Stimulated activated naive CD4-positive, alpha-beta T cell (primary cell): Measurements from ENCODE around the gene CFAP74.
A peak's percentile ranks its signal among the peaks of the same experiment; 100 is the strongest.
"Not testable (repeated sequence)": the region's sequence is repeated elsewhere in the genome, so short reads cannot be mapped to it uniquely, and the experiment has no call there.

Experiments
- DNase-seq, 6 experiments: peaks; one replicate each; lab custom pipeline; 2025; lab: John Stamatoyannopoulos, UW

The CFAP74 gene

DNA sequence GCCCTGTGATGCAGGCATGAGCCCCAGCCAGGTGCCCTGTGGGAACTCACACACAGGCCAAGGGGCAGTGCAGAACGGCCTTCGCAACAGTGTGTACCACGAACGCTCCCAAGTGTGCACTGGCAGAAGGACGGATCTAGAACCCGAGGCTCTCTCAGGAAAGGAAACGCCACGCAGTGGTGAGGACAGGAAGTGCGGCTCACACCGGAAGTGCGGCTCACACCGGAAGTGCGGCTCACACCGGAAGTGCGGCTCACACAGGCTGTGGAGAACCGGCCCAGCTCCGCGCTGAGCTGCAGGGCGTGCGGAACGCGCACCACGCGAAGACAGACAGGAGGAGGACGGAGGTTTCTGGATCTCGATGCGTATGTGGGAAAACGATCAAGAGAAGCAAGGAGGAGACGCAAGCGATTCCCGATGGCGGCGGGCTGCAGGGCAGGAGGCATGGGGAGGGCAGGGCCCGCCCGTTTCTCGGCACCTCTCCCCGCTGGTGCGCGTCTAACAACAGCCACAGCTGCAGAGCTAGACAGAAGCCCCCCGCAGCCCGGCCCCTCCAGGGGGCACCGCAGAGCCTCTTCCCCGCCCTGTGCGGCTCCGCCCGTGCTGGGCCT, 48.6 kb downstream of the CFAP74 start:
- DNase-seq = no peak

DNA sequence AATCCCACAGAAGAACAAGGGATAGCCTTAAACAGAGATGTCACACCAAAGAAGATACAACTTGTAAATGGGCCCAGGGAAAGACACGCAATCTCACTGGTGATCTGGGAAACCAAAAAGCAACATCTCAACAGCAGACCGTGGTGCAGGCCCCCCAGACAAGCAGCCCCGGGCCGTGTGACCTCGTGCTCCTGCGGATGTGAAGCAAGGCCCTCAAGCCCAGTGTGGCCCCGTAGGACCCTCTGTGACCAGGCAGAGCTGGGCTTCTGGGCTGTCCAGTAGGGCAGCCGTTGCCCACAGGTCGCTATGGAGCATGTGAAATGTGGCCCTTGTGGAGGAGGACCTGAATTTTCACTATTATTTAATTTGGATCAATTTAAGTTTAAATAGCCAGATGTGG, 49.6 kb downstream of the CFAP74 start:
- no peak for DNase-seq

GRCh38 chr1:1950940-1951339, 52.6 kb downstream of the CFAP74 start:
- no peak for DNase-seq

- no peak for DNase-seq
Measured at GRCh38 chr1:1948783-1949182, 54.8 kb downstream of the CFAP74 start.

DNA sequence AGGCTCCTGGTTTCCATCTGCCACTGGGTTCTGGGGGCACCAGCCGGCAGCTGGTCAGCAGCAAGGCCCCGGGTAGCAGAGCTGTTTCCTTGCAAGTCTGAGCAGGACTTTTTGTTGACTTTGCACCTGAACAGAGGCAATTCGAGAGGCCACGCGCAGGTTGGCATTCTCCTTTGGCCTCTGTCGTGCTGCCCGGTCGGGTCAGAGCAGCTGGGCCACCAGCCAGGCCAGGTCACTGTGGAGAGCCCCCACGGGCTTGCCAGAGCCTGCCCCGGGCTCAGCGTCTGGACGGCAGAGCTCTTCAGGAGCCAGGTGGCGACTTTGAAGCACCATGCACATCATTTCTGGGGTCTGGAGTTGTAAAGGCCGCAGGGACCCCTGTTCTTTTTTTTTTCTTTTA, 56.1 kb downstream of the CFAP74 start:
- no peak for DNase-seq

GRCh38 chr1:1946540-1946939, 57.0 kb downstream of the CFAP74 start:
- DNase-seq = no peak

GRCh38 chr1:1945782-1946393, 57.7 kb downstream of the CFAP74 start:
- DNase-seq = no peak

DNA sequence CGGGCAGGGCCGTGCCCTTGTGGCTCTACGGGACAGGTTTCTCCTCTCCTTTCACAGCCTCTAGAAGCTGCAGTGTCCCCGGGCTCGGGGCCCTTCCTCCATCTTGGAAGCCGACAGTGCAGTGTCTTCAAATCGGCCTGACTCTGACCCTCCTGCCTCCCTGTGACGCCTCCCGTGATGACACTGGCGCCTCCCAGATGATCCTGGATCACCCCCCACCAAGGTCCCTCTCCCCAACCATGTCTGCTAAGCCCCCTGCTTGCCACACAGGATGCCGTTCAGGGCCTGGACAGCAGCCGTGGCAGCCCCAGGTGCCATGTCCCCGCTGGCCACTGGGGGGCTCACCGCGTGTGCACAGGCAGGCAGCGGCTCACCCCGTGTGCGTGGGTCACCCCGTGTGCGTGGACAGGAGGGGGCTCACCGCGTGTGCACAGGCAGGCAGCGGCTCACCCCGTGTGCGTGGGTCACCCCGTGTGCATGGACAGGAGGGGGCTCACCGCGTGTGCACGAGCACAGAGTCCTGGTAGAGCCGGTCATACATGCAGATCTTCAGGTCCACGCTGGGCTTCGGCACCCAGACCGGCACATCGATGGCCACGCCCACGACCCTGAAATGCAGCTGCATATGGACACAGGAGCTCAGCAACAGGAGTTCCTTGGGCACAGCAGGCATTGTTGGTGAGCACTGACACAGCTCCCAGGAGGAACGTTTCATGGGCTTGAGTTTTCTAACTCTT, 59.6 kb downstream of the CFAP74 start:
- DNase-seq = peak in 5 of 6 experiments; percentile 24 to 57 (median 57)

DNA sequence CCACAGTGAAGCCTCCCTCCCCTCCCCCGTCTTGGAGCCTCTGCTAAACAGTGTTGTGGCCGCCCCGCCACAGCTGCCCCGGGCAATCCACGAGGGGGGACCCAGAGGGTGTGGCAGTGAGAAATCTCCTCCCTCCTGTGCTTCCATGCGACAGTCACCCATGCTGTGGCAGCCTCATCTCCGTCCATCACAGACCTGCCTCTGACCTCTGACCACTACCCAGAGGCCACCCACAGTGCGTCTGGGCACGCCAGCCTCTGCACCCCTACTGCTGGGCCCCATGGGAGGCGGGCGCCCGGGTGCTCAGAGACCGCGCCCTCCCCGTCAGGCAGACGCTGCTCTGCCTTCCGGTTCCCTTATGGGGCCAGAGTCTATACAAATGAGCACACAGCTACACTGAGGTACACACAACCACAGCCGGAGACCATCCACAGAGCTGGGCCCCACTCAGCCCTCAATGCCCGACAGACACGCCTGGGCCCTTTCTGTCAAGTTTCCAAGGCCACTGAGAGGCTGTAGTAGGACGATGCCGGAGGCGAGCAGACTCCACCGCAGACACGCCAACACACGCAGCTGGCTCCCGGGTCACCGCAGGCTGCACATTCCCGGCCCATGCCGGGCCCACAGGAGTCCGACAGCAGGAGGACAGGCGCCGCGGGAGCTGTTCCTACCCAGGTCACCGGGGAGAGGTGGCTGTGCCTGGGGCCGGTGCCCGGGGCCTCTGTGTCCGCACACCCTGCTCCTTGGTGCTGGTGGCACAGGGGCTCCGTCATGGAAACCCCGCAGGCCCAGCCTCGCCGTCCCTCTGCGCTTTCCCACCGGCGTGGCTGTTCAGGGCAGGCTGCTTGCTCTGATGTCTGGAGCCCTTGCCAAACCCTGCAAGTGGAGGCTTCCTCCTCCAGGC, 60.6 kb downstream of the CFAP74 start:
- DNase-seq = no peak

GRCh38 chr1:1941868-1942752, 61.5 kb downstream of the CFAP74 start:
- no peak for DNase-seq

- no peak for DNase-seq
Measured at GRCh38 chr1:1941211-1941841, 62.3 kb downstream of the CFAP74 start.

- no peak for DNase-seq
Measured at GRCh38 chr1:1940123-1940425, 63.5 kb downstream of the CFAP74 start.

DNA sequence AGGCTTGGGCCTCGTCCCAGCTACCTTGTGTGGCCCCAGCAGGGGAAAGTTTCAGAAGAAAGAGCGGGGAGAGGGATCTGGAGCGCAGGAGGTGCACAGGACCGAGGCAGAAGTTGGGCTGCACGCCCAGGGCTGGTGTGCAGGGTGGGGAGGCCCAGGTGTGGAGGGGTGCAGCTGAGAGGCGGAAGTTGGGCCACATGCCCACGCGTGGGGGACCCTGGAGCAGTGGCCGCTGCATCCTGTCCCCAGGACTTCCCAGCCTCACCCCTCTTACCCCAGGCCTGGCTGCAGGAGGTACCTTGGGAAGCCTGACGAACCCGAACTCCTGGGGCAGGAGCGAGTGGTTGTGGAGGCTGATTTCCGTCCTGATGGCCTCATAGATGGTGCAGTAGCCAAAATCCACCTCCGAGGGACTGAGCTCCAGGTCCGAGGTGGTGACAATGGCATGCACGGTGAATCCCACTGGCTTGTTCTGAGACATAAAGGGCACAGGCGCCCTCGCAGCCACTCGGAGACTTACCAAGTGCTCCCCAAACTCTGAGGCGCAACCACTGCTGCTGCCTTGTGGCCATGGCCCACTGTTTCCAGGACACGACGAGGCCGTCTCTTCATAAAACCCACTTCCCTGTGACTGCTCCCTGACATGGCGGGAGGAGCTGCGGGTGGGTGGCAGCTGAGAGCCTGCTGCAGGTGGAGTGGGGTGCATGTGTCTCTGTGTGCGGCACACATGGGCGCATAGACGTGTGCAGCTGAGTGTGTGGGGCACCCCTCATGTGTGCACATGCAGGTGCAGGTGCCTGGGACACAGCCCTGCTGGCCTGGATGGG, 64.1 kb downstream of the CFAP74 start:
- no peak for DNase-seq

DNA sequence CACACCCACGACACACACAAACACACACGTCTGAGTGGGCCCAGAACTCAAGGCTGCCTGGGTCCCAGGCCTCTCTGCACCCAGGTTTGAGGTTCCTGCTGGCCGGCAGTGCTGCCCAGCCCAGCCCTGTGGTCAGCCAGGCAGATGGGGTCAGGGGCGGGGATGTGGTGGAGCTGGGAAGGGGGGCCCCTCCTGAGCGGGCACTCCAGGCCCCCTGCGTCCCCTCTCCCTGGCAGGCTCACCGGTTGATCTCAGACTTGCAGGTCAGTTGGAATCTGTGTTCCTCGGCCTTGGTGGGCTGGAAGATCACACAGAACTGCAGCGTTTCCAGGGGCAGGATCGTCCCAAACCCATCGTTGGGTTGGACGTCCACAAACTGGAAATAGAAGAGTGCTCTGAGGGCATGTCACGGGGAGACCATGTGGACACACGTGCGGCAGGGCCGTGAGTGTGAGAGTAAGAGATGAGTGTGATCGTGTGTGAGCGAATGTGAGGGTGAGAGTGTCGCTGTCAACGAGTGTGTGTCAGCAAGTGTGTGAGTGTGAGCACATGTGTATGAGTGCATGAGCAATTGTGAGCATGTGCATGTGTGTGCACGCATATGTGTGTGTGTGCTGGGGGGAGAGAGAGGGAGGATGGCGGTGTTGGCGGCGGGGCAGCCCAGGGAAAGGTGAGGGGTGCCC, 64.8 kb downstream of the CFAP74 start:
- no peak for DNase-seq

- DNase-seq = no peak
Measured at GRCh38 chr1:1938276-1938573, 65.4 kb downstream of the CFAP74 start.

DNA sequence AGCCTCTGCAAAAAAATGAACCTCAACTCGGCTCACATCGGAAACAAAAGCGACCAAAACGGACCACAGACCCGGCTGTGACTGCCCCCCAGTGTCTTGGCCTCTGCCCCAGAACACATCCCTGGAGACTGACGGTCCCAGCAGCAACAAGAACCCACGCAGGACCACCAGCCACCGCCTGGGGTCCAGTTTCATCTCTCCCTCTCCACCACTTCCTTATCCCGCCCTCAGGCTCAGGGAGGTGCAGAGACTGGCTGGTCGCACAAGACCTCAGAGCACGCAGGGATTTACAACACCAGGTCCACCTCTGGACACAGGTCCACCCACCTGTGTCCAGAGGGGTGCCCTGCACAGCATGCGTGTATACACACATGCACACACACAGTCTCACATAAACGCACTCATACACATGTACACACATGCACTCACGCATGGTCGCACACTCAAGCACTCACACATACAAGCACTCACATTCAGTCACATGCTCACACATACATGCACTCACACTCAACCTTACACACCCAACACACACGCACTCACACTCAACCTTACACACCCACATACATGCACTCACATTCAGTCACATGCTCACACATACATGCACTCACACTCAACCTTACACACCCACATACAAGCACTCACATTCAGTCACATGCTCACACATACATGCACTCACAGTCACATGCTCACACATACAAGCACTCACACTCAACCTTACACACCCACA, 65.9 kb downstream of the CFAP74 start:
- DNase-seq = no peak

- DNase-seq = no peak
Measured at GRCh38 chr1:1937061-1937460, 66.5 kb downstream of the CFAP74 start.

DNA sequence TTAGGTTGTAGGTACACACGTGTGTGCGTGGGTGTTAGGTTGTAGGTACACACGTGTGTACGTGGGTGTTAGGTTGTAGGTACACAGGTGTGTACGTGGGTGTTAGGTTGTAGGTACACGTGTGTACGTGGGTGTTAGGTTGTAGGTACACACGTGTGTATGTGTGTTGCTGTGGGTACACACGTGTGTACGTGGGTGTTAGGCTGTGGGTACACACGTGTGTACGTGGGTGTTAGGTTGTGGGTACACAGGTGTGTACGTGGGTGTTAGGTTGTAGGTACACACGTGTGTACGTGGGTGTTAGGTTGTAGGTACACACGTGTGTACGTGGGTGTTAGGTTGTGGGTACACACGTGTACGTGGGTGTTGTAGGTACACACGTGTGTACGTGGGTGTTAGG, 68.7 kb downstream of the CFAP74 start:
- not testable (repeated sequence) for DNase-seq
